ENCODE results near the gene GART. TPM values are rescaled to one million over a fixed set of nuclear protein-coding genes. Genes with fewer than 3 reads are reported as not detected.
"Not testable (repeated sequence)": the region's sequence is repeated elsewhere in the genome, so short reads cannot be mapped to it uniquely, and the experiment has no call there.

Gene GART
- total RNA-seq, 1 donor from 2014 or later: 58.1 TPM

DNA sequence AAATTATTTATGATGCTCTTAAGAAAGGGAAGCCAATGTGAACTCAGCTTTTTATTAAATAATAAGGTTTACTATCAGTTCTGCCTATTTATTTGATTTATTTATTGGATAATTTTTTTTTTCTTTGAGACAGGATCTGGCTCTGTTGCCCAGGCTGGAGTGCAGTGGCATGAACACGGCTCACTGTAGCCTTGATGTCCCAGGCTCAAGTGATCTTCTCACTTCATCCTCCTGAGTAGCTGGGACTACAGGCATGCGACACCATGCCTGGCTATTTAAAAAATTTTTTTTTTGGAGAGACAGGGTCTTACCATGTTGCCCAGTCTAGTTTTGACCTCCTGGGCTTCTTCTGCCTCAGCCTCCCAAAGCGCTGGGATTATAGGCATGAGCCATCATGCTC, 29.4 kb downstream of the GART start:
- no peak for DNase-seq

DNA sequence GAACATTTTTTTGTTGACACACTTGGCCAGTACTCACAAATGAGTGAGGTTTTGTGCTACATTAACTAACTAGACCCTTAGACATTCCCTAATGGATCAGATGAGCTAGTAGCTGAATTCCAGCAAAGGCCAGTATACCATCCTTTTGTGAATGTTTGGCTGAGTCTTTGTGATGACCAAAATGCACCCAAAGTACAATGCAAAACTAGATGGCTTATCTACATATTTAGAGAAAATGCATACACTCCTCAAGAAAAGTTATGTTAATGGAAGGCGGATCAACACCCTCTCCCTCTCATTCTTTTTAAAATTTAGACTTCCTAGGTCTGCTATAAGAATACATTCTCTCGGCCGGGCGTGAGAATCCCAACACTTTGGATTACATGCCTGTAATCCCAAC, 30.3 kb downstream of the GART start:
- no peak for DNase-seq

DNA sequence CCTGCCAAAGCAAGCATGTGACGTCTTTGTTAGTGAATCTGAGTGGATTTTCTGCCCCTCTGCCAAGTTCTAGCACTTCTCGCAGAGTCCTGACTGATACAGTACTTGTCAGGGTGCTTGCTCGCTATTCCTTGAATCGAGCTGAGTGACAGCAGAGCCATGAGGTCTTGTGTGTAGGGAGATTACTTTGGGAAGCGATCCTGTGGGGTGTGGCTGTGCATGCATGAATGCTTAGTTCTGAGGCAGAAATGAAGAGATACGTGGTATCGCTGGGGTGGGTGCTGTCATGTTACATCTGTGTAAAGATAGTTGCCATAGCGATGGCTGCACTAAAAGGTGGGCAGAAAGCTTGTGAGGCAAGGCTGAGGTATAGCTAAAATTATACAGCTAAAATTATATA, 31.1 kb downstream of the GART start:
- DNase-seq: no peak

DNA sequence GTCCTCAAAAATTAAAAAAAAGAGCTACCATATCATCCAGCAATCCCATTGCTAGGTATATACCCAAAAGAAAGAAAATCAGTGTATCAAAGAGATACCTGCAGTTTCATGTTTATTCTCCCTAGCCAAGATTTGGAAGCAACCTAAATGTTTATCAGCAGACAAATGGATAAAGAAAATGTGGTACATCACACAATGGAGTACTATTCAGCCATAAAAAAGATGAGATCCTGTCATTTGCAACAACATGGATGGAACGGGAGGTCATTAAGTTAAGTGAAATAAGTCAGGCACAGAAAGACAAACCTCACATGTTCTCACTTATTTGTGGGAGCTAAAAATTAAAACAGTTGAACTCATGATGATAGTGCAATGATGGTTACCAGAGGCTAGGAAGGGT, 34.9 kb downstream of the GART start:
- not testable (repeated sequence) for DNase-seq

DNA sequence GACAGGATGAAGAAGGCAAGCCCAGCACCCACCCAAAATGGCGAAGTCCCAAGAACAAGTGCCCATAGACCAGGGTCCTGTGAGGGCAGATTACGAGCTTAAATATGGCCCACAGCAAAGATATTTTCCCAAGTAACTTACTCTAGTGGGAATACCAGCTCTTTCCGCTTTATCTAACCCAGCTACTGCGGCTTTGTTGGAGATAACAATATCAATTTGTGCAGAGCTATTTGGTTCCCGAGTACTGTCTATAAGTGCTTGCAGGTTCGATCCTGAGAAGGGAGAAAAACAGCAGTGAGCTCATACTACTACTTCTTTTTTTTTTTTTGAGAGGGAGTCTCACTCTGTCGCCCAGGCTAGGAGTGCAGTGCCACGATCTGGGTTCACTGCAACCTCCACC, 36.1 kb downstream of the GART start:
- DNase-seq: no peak

DNA sequence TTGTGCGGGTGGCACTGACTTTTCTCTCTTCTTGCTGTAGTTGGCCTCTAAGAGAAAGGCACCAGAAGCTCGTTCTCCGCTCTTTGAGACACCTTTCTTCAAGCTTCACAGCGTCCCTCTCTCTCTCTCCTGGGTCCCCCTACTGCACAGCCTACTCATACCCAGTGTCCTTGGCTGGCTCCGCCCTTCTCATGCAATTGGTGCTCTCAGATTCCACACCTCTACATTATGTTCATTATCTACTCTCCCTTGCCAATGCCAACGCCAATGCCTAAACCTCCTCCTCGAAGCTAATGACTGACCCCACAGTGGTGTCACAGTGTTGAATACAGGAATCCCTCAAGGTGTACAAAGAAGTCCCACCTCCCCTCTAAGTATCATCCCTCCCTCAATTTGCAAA, 45.6 kb downstream of the GART start:
- DNase-seq: no peak

DNA sequence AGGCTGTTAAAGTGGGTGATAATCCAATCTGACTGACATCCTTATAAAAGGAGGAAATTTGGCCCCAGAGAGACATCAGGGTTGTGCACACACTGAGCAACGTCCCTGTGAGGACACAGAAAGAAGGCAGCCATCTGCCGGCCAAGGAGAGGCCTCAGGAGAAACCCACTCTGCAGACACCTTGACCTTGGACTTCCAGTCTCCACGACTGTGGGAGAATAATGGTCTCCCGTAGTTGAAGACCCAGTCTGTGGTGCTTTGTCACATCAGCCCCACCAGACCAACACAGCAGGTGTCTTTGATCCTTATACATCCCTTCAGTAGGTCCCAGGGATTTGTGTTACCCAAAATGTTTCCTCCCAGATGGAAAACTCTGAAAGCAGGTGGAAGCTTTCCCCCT, 46.2 kb downstream of the GART start:
- DNase-seq: no peak

DNA sequence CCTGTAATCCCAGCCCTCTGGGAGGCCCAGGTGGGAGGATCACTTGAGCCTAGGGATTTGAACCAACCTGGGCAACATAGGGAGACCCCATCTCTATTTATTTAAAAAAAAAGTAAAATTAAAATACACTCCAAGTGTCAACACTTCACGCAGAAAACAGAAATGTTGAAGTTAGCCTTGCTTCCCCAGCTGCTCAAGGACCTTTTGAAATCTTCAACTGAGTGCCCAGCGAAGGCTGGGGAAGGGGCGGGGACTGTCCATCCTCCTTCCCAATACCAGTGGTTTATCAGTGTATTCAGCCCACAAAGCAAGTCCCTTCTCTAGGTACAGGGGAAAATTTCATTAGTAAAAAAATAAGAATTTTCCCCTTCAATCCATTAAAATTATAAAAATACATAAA, 48.2 kb downstream of the GART start:
- DNase-seq: no peak

DNA sequence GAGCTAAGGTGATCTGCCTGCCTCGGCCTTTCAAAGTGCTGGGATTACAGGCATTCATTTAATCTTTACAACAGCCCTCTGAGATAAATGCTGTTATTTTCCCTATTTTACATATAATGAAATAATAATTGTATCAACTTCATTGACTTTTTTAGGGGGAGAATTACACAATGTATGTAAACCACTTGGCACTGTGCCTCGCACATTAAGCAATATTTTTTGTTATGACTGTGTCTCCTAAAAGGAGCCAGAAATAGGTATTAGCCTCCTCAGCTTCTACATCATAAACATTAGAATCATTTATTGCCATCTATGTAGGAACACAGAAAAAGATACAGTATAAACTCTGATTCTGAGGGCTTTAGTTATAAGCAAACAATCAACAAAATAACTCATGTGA, 49.3 kb downstream of the GART start:
- DNase-seq: no peak

DNA sequence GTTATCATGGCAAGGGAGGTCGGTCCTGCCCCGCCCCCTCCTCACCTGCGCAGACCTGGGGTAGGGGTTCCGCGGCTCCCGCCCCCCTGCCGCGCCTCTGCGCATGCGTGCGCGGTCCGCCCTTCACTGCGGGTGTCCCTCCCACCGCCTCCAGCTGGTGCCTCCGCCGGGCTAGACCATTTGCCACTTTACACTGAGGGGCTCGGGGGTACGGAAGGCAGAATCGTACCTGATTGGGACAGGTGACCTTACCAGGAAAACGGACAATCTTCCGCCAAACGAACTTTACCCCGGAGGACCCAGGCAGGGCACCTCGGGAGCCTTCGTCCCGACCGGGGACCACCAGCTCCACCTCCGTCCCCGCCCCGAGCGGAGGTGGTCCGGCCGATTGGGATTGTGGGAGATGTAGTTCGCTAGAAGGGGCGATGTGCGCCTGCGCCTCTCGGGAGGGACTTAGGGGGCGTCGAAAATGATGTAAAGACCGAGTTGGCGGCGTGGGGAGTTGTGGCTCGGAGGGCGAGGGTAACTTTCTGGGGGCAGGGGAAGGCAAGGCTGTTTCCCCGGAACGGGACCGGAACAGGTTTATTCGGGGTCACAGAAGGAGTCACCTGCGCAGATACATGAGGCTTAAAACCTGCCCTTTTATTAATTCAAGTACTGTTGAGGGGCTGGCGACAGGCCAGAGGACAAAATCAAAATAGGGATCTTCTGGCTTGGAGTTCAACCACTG, 50.4 kb downstream of the GART start, which contains the start of gene DNAJC28:
TSS of gene DNAJC28 (minus strand) at position 344 of the 730 bp plus-strand sequence. CDS start 2,323 bp downstream, outside the sequence.
- peak; percentile 86 for DNase-seq

DNA sequence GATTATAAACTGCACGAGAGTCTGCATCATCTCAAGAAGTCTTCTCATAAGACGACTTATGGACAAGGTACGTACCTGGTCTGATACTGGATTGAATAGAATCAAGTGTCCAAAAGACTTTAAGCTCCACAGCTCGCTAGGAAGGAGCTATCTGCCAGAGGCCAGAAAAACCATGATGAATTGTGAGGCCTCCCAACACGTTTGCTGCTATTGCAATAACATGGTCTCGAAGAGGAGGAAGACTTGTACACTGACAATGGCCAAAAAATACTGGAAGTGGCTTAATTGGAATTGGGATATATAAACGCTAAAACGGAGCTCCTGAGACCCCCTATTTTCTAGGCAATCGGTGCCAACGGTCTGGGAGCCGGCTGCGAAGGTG, 50.9 kb downstream of the GART start:
- DNase-seq: no peak

DNA sequence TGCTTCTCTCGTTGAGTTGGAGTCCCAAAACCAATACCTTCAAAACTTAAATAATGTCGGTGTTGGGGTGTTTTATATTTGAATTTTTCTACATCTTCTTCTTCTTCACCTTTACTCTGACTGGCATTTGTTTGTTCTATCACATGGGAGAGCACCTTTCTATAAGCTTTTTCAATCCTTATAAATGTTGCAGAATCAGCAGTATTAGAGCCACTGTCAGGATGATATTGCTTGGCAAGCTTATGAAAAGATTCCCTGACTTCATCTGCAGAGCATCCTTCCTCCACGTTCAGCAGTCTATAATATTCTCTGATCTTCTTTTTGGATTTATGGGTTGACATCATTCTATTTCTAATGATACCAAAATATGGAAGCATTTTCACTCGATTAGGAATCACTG, 53.0 kb downstream of the GART start:
- DNase-seq: no peak

DNA sequence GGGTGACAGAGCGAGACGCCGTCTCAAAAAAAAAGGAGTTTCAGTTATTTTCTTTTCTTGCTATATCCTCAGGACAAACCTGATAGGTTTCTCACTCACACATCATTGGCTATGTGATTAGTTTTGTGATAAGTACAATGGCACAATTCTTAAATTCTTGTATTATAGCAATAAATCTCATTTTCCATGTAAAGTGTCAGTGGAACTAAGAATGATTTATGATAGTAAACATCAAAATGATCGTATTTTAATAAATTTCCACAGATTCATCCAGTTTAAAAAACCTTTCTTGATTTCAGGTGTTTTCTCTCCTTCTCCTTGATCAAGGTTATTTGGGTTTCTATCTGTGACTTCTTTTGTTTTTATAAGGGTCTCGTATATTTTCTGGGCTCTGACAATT, 53.9 kb downstream of the GART start:
- no peak for DNase-seq

DNA sequence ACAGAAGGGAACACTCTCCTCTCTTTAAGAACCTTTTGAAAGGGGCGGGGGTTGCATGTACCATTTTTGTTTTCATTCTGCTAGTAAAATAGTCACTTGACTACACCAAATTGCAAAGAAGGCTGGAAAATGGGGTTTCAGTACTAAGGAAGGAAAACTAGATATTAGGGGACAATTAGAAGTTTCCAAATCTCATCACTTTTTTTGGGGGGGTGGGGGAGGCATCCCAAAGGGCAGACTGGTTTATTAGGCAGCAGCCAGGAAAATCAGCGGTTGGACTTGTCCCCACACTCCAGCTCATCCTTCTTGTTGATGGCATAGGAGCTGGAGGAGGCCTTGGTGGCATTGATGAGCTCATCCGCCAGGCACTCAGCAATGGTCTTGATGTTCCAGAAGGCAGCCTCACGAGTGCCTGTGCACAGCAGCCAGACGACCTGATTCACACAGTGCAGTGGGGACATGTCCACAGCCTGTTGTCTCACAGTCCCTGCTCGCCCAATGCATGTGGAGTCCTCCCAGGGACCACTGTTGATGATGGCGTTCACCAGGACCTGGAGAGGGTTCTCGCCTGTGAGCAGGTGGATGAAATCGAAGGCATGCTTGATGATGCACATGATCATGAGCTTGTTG, 60.5 kb downstream of the GART start:
- no peak for DNase-seq

DNA sequence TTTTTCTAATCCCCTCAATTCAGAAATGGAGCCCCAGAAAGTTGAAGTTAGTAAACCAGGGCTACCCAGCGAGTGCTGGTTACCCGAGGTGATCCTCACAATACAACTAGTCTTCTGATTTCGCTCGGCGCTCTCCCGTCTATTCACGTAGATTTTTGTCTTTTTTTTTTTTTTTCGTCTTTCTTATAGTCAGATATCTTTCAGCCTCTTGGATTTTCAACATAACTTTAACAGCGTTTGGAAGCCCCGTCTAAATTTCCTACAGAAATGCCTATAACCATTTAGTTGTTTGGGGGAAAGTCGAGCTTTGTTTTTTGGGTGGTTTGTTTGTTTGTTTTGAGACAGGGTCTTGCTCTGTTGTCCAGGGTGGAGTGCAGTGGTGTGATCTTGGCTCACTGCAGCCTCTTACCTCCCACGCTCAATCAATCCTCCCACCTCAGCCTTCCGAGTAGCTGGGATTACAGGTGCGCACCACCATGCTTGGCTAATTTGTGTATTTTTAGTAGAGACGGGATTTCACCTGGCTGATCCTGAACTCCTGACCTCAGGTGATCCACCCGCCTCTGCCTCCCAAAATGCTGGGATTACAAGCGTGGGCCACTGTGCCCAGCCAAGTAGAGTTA, 61.3 kb downstream of the GART start:
- DNase-seq: no peak

DNA sequence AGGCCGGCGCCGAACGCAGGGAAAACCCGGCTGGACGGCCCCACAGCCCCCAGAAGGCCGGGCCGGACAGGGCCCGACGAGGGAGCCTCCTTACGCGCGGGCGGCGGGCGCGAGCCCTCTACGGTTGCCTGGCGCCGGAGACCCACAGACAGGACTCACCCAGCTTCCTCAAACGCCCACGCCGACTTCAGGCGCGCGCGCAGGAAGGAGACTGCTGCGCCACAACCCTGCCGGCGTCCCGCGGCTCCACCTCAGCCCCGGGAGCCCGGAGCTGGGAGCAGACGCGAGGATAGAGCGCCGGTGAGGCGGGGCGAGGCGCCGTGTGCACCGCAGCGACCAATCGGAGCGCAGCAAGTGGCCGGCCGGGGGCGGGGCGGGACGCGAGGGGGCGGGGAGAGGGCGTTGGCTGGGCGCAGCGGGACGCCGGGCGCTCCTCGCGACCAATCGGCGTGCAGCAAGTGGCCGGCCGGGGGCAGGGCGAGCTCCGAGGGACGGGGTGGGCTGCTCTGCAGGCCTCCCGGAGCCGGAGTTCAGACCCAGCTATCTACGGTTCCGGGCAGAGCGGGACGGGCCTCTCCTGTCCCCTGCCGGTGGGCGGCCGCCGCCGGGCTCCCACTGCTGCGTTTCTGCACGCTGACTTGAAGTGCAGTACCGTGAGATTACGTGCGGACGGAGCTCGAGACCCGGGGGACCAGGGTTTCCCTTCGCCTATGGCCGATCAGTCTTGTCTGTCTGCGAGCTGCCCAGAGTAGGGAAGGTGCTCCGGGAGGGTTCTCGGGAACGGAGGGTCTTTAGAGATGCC, 62.0 kb downstream of the GART start, which contains the start of gene TMEM50B:
TSS of gene TMEM50B (minus strand) at position 296 of the 802 bp plus-strand sequence. CDS start 11,089 bp downstream, outside the sequence.
- DNase-seq: peak; percentile 96

DNA sequence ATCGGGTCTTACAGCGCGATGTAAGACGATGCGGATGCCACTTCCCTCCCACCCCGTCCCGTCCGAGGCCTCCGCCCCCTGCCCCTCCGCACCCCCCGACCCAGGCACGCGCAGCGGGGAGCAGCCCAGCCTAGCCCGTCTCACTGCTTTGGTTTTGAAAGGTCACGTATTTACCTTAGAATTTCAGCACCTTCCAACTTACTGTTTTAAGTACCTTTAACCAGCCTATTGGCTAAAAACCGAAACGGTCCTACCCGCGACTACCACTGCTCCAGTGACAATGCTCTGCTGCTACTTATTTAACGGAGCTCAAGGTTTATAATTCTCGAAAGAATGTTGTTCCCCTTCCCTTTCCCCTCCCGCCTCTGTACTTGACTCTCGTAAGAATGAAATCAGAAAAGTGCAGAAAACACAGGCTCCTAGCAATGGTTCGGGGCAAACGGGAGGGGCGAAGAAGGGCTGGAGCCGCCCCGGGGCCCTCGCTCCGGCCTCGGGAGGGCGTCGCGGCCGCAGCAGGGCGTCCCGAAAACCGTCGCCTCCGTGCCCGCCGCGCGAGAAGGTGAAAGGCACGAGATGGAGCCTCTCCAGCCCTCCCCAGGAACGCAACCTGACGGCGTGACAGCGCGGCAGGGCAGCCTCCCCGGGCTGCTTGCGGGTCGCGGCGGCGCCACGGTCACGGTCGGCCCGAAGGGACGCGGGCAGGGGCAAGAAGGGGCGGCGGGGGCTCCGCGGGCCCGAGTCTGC, 62.8 kb downstream of the GART start:
- peak; percentile 33 for DNase-seq

DNA sequence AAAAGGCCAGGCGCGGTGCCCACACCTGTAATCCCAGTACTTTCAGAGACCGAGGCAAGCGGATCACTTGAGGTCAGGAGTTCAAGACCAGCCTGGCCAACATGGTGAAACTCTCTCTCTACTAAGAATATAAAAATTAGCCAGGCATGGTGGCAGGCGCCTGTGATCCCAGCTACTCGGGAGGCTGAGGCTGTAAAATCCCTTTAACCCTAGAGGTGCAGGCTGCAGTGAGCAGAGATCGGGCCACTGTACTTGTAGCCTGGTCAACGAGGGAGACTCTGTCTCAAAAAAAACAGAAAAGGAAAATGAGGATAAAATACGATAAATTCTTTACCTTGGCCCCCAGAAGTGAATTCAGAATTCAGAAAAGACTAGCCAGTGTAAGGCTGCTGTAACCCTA, 63.7 kb downstream of the GART start:
- no peak for DNase-seq

DNA sequence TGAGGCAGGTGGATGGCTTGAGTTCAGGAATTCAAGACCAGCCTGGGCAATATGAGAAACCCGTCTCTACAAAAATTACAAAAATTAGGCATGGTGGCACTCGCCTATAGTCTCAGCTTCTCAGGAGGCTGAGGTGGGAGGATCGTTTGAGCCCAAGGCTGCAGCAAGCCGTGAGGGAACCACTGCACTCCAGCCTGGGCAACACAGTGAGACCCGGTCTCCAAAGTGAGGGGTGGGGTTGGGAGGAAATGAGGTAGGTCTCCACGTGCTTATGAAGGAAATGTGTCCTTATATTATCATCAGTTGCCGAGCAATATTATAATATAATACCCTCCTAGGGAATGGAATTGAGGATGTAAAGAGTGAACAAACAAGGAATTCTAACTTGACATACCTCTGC, 64.9 kb downstream of the GART start:
- DNase-seq: no peak

DNA sequence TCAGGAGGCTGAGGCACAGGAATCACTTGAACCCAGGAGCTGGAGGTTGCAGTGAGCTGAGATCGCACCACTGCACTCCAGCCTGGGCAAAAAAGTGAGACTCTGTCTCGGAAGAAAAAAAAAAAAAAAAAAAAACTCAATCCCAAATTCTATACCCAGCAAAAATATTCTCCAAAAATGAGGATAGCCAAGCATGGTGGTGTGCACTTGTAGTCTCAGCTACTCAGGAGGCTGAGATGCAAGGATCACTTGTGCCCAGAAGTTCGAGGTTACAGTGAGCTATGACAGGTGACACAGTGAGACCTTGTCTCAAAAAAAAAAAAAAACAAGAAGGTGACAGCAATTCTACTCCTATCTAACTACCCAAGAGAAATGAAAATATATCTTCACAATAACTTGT, 68.6 kb downstream of the GART start:
- DNase-seq: no peak

DNA sequence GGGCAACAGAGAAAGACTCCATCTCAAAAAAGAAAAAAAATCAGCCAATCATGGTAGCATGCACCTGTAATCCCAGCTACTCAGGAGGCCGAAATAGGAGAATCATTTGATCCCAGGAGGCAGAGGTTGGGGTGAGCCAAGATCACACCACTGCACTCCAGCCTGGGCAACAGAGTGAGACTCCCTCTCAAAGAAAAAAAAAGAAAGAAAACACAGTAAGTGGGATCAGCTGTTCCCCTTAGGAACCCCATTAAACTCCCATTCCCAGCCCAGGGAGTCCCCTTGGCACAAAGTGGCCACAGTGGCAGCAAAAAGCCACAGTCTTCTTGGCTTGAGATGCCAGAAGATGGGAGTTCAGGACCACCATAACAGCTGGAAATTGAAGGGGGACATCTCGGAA, 71.2 kb downstream of the GART start:
- no peak for DNase-seq

DNA sequence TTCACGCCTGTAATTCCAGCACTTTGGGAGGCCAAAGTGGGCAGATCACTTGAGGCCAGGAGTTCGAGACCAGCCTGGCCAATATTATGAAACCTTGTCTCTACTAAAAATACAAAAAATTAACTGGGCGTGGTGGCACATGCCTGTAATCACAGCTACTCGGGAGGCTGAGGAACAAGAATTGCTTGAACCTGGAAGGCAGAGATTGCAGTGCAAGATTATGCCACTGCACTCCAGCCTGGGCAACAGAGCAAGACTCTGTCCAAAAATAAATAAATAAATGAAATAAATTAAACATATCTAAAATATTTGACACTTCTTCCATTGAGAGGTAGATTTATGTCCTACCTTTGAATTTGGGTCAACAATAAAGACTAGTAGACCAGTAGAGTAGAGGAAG, 72.7 kb downstream of the GART start:
- DNase-seq: not testable (repeated sequence)

Data from skin of body (tissue), 2 donors.